Measurements from ENCODE around the gene MCMBP.
"Not testable (repeated sequence)": the region's sequence is repeated elsewhere in the genome, so short reads cannot be mapped to it uniquely, and the experiment has no call there.

Gene MCMBP

GRCh38 chr10:119830851-119831250, 41.8 kb downstream of the MCMBP start:
- no peak for DNase-seq (ENCODE audit: low spot score)

GRCh38 chr10:119829429-119829828, 43.2 kb downstream of the MCMBP start:
- no peak for DNase-seq (ENCODE audit: low spot score)

GRCh38 chr10:119827430-119827829, 45.2 kb downstream of the MCMBP start:
- DNase-seq (ENCODE audit: low spot score), result no peak

GRCh38 chr10:119826771-119827170, 45.9 kb downstream of the MCMBP start:
- DNase-seq (ENCODE audit: low spot score), result no peak

- no peak for DNase-seq (ENCODE audit: low spot score)
These were observed 48.3 kb downstream of the MCMBP start for GRCh38 chr10:119824299-119824698.

- no peak for DNase-seq (ENCODE audit: low spot score)
These were observed 51.5 kb downstream of the MCMBP start for GRCh38 chr10:119821182-119821581.

- DNase-seq (ENCODE audit: low spot score), result no peak
These were observed 53.8 kb downstream of the MCMBP start for GRCh38 chr10:119818889-119819270.

GRCh38 chr10:119817991-119818888, 54.4 kb downstream of the MCMBP start:
- DNase-seq (ENCODE audit: low spot score), result peak; percentile 8

- no peak for DNase-seq (ENCODE audit: low spot score)
These were observed 57.0 kb downstream of the MCMBP start for GRCh38 chr10:119815671-119816070.

- DNase-seq (ENCODE audit: low spot score), result no peak
These were observed 60.0 kb downstream of the MCMBP start for GRCh38 chr10:119812684-119813083.

GRCh38 chr10:119811122-119811521, 61.5 kb downstream of the MCMBP start:
- no peak for DNase-seq (ENCODE audit: low spot score)

GRCh38 chr10:119807960-119808697, 64.5 kb downstream of the MCMBP start:
- DNase-seq (ENCODE audit: low spot score), result no peak

- DNase-seq (ENCODE audit: low spot score), result no peak
These were observed 66.1 kb downstream of the MCMBP start for GRCh38 chr10:119806334-119807130.

GRCh38 chr10:119805702-119806230, 66.9 kb downstream of the MCMBP start:
- no peak for DNase-seq (ENCODE audit: low spot score)

- no peak for DNase-seq (ENCODE audit: low spot score)
These were observed 69.4 kb downstream of the MCMBP start for GRCh38 chr10:119803264-119803663.

- DNase-seq (ENCODE audit: low spot score), result no peak
These were observed 70.6 kb downstream of the MCMBP start for GRCh38 chr10:119801998-119802538.

- no peak for DNase-seq (ENCODE audit: low spot score)
These were observed 71.5 kb downstream of the MCMBP start for GRCh38 chr10:119801176-119801575.

- DNase-seq (ENCODE audit: low spot score), result no peak
These were observed 76.6 kb downstream of the MCMBP start for GRCh38 chr10:119796039-119796438.

GRCh38 chr10:119795101-119795500, 77.5 kb downstream of the MCMBP start:
- DNase-seq (ENCODE audit: low spot score), result not testable (repeated sequence)

GRCh38 chr10:119786117-119786769, 86.4 kb downstream of the MCMBP start:
- DNase-seq (ENCODE audit: low spot score), result no peak

GRCh38 chr10:119784340-119785067, 88.1 kb downstream of the MCMBP start:
- DNase-seq (ENCODE audit: low spot score), result no peak
